ENCODE results near the gene DUOXA2.
"Not testable (repeated sequence)": the region's sequence is repeated elsewhere in the genome, so short reads cannot be mapped to it uniquely, and the experiment has no call there.

DUOXA2 gene

DNA sequence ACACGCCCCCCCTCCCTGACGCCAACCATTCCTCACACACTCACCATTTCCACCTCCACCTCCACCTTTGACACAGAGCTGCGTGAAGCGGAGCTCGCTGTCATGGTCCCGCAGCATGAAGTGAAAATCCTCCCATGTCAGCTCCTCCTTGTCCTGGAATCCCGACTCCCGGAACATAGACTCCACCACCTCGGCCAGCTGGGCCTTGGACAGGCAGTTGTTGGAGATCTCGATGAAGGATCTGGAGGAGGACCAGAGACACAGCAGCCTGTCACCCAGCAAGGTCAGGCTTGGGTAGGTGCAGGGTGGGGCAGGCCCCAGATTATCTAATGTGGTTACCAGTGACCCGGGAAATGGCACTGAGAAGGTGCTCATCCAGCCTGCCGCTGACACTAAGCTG is 12.4 kb upstream of the DUOXA2 start:
- TF ChIP-seq ZNF600 (tag by site-specific recombination; IDR thresholded peaks at IDR 0.05) (no peak), ZNF621 (tag by site-specific recombination; IDR thresholded peaks at IDR 0.05) (no peak), ZNF561 (tag by site-specific recombination; IDR thresholded peaks at IDR 0.05; ENCODE audit: borderline replicate concordance) (no peak)
- TF ChIP-seq, protein P1, sequence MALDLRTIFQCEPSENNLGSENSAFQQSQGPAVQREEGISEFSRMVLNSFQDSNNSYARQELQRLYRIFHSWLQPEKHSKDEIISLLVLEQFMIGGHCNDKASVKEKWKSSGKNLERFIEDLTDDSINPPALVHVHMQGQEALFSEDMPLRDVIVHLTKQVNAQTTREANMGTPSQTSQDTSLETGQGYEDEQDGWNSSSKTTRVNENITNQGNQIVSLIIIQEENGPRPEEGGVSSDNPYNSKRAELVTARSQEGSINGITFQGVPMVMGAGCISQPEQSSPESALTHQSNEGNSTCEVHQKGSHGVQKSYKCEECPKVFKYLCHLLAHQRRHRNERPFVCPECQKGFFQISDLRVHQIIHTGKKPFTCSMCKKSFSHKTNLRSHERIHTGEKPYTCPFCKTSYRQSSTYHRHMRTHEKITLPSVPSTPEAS (tag by site-specific recombination; IDR thresholded peaks at IDR 0.05) = no peak
- CTCF ChIA-PET = interaction anchor here (1.0 kb wide), 1 partner anchor 16 kb away, joined by 7 read pairs; no protein-coding TSS in a partner anchor

GRCh38 chr15:45102226-45102625 is 11.9 kb upstream of the DUOXA2 start:
- Histone ChIP-seq H3K36me3 (ENCODE audit: control insufficient read depth in 2 of 2, insufficient read depth in 1 of 2, low read length in 2 of 2) (no peaks in the 10 kb centered on the region), H3K27ac (ENCODE audit: extremely low read depth, low read depth, low read length) (no peak overlapping the region), H3K9me3 (ENCODE audit: control insufficient read depth, insufficient read depth, low read depth, low read length) (no peaks in the 10 kb centered on the region), H3K4me1 (ENCODE audit: control insufficient read depth, insufficient read depth, low read length) (no peaks in the 10 kb centered on the region), H3K4me3 (ENCODE audit: low read depth, low read length) (no peak overlapping the region)
- CTCF ChIA-PET = interaction anchor here (1.0 kb wide), 1 partner anchor 16 kb away, joined by 7 read pairs; no protein-coding TSS in a partner anchor
- POLR2A ChIA-PET = no interaction called here
- no peak for TF ChIP-seq ZNF391 (tag by site-specific recombination; IDR thresholded peaks at IDR 0.05; ENCODE audit: borderline replicate concordance, low read depth)

More for the DNA sequence above, 12.4 kb upstream of the DUOXA2 start:
- H3K27ac ChIP-seq (ENCODE audit: extremely low read depth, low read depth, low read length) = no peak overlapping the region
- POLR2A ChIA-PET = no interaction called here
- H3K36me3 ChIP-seq (ENCODE audit: control insufficient read depth in 2 of 2, insufficient read depth in 1 of 2, low read length in 2 of 2) = no peaks in the 10 kb centered on the region
- no peaks in the 10 kb centered on the region for H3K4me1 ChIP-seq (ENCODE audit: control insufficient read depth, insufficient read depth, low read length)
- H3K4me3 ChIP-seq (ENCODE audit: low read depth, low read length) = no peak overlapping the region
- no peaks in the 10 kb centered on the region for H3K9me3 ChIP-seq (ENCODE audit: control insufficient read depth, insufficient read depth, low read depth, low read length)

DNA sequence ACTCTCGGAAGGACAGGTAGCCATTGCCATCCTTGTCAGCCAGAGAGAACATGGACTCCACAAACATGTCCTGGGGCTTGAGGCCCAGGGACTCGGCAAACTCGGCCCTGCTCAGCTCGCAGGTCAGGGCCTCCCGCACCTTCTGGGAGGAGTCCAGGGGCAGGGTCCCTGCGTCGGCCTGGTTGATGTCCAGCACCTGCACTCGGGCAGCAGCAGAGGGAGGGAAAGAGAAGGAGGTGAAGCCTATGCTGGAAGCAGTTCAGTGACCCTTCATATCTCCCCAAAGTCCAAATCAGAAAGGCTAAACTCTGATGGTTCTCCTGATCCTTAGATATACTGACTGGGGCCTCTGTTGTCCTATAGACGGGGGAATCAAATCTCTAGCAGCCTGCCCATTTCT is 10.0 kb upstream of the DUOXA2 start:
- H3K4me1 ChIP-seq (ENCODE audit: control insufficient read depth, insufficient read depth, low read length); H3K9me3 ChIP-seq (ENCODE audit: control insufficient read depth, insufficient read depth, low read depth, low read length); CTCF ChIA-PET; H3K27ac ChIP-seq (ENCODE audit: extremely low read depth, low read depth, low read length); POLR2A ChIA-PET; H3K4me3 ChIP-seq (ENCODE audit: low read depth, low read length); H3K36me3 ChIP-seq (ENCODE audit: control insufficient read depth in 2 of 2, insufficient read depth in 1 of 2, low read length in 2 of 2): not testable (repeated sequence)

DNA sequence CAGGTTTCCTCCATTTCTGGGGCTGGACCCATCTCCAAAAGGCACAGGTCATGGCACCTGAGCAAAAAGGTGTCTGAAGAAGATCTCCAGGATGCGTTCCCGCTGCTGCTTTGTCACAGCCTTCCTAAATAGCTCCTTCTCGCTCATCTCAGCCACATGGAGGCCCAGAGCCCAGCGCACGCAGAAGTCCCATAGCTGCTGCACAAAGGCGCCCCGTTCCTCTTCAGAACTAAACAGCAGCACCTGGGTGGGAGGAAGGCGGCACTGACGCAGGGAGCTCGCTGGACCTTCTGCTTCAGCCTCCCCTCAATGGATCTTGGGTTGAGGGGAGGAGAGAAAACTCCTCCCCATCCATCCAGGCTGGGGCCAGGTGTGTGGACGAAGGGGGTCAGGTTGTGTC is 8.5 kb upstream of the DUOXA2 start:
- H3K27ac ChIP-seq (ENCODE audit: extremely low read depth, low read depth, low read length) = no peak overlapping the region
- no peaks in the 10 kb centered on the region for H3K4me1 ChIP-seq (ENCODE audit: control insufficient read depth, insufficient read depth, low read length)
- CTCF ChIA-PET = interaction anchor here (1.6 kb wide), 1 partner anchor 12 kb away, joined by 9 read pairs; no protein-coding TSS in a partner anchor
- no peaks in the 10 kb centered on the region for H3K36me3 ChIP-seq (ENCODE audit: control insufficient read depth in 2 of 2, insufficient read depth in 1 of 2, low read length in 2 of 2)
- TF ChIP-seq ZNF670 (tag by site-specific recombination; IDR thresholded peaks at IDR 0.05; ENCODE audit: low read depth) = no peak
- TF ChIP-seq, protein P2, sequence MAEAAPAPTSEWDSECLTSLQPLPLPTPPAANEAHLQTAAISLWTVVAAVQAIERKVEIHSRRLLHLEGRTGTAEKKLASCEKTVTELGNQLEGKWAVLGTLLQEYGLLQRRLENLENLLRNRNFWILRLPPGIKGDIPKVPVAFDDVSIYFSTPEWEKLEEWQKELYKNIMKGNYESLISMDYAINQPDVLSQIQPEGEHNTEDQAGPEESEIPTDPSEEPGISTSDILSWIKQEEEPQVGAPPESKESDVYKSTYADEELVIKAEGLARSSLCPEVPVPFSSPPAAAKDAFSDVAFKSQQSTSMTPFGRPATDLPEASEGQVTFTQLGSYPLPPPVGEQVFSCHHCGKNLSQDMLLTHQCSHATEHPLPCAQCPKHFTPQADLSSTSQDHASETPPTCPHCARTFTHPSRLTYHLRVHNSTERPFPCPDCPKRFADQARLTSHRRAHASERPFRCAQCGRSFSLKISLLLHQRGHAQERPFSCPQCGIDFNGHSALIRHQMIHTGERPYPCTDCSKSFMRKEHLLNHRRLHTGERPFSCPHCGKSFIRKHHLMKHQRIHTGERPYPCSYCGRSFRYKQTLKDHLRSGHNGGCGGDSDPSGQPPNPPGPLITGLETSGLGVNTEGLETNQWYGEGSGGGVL (tag by site-specific recombination; IDR thresholded peaks at IDR 0.05) = no peak
- TF ChIP-seq ZNF555 (tag by site-specific recombination; conservative IDR thresholded peaks at IDR 0.05) = no peak
- no peak for TF ChIP-seq ZNF175 (tag by site-specific recombination; IDR thresholded peaks at IDR 0.05)
- TF ChIP-seq, protein P3, sequence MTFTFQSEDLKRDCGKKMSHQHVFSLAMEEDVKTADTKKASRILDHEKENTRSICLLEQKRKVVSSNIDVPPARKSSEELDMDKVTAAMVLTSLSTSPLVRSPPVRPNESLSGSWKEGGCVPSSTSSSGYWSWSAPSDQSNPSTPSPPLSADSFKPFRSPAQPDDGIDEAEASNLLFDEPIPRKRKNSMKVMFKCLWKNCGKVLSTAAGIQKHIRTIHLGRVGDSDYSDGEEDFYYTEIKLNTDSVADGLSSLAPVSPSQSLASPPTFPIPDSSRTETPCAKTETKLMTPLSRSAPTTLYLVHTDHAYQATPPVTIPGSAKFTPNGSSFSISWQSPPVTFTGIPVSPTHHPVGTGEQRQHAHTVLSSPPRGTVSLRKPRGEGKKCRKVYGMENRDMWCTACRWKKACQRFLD (tag by site-specific recombination; IDR thresholded peaks at IDR 0.05) = no peak
- no peak for TF ChIP-seq ZNF423 (tag by site-specific recombination; IDR thresholded peaks at IDR 0.05)
- no peak for TF ChIP-seq ZNF561 (tag by site-specific recombination; IDR thresholded peaks at IDR 0.05; ENCODE audit: borderline replicate concordance)
- no peaks in the 10 kb centered on the region for H3K9me3 ChIP-seq (ENCODE audit: control insufficient read depth, insufficient read depth, low read depth, low read length)
- no peak overlapping the region for H3K4me3 ChIP-seq (ENCODE audit: low read depth, low read length)
- POLR2A ChIA-PET = no interaction called here

Data from HEK293 (cell line).